SH-SY5Y (cell line): ENCODE measurements around the gene COL24A1.

Source experiments
- GATA2 ChIP-seq: IDR thresholded peaks from 2 replicates; pipeline ENCODE4 v1.6.1; 2011; ENCODE audit warnings: mild to moderate bottlenecking, low read depth, low read length
- GATA3 ChIP-seq: IDR thresholded peaks from 2 replicates; pipeline ENCODE4 v1.6.1; 2011; ENCODE audit warnings: low read depth, mild to moderate bottlenecking, low read length, moderate library complexity

GRCh38 chr1:85983316-85983715, 173.3 kb downstream of the COL24A1 start:
- TF ChIP-seq GATA3 (no peak), GATA2 (no peak)
